OCI-LY3 (cell line): ENCODE measurements around the gene ABCA4.

Experiments used
- H2AFZ ChIP-seq: fragments of 200-600, 300-600 bp; shearing (Covaris generic); 2 replicates; pipeline ENCODE4 v1.6.0; 2014; ENCODE audit warnings: antibody characterized with exemption, low read depth, low read length
- H3K27ac ChIP-seq: fragments of 200-600, 300-600 bp; sonication (generic); 2 replicates; pipeline ENCODE4 v1.5.1; 2014; ENCODE audit warnings: mild to moderate bottlenecking, low read length, moderate library complexity, mixed read lengths
- H3K27me3 ChIP-seq: fragments of 200-600, 300-600 bp; sonication (generic); 2 replicates; pipeline ENCODE4 v1.6.1; 2014; ENCODE audit warnings: low read depth, low read length, mixed read lengths
- H3K36me3 ChIP-seq: fragments of 200-600, 300-600 bp; sonication (generic); replicated peaks from 2 replicates; pipeline ENCODE3; 2014; ENCODE audit warnings: low read depth, low read length, mixed read lengths
- H3K4me1 ChIP-seq: fragments of 300-600, 200-600 bp; sonication (generic); 2 replicates; pipeline ENCODE4 v1.6.1; 2014; ENCODE audit warnings: low read length, mixed read lengths
- H3K4me2 ChIP-seq: fragments of 200-600, 300-600 bp; sonication (generic); 2 replicates; pipeline ENCODE4 v1.6.1; 2014; ENCODE audit warnings: low read length, mixed read lengths
- H3K4me3 ChIP-seq: fragments of 300-600, 200-600 bp; sonication (generic); 2 replicates; pipeline ENCODE4 v1.5.1; 2014; ENCODE audit warnings: antibody characterized with exemption, mild to moderate bottlenecking, low read length, moderate library complexity
- H3K79me2 ChIP-seq: fragments of 300-600, 200-600 bp; shearing (Covaris generic); 2 replicates; pipeline ENCODE4 v1.6.1; 2014; ENCODE audit warnings: mild to moderate bottlenecking, low read length, mixed read lengths
- H3K9ac ChIP-seq: fragments of 300-600, 200-600 bp; shearing (Covaris generic); 2 replicates; pipeline ENCODE4 v1.6.0; 2014; ENCODE audit warnings: mild to moderate bottlenecking, low read length, moderate library complexity
- H3K9me3 ChIP-seq: fragments of 200-600, 300-600 bp; shearing (Covaris generic); 2 replicates; pipeline ENCODE4 v1.6.1; 2014; ENCODE audit warnings: low read length, mixed read lengths; ENCODE audit not compliant: insufficient read depth
- H4K20me1 ChIP-seq: fragments of 200-600, 300-600 bp; sonication (generic); 2 replicates; pipeline ENCODE4 v1.6.1; 2016; ENCODE audit warnings: low read length, mixed read lengths; ENCODE audit not compliant: insufficient read depth
- CTCF ChIP-seq: fragments of 200-600, 300-600 bp; sonication (generic); IDR thresholded peaks from 2 replicates; pipeline ENCODE4 v1.5.1; 2014; ENCODE audit warnings: antibody characterized with exemption, low read length, low read depth
- EZH2phosphoT487 ChIP-seq: fragments of 200-600 bp; shearing (Covaris generic); IDR thresholded peaks from 2 replicates; pipeline ENCODE4 v1.6.1; 2018; ENCODE audit warnings: antibody characterized with exemption, mixed run types, low read depth

Gene ABCA4

GRCh38 chr1:94079989-94080388 lies 41.0 kb downstream of the ABCA4 start:
- Histone ChIP-seq H3K4me2 (no peak overlapping the region), H3K27me3 (peaks cover 20% of the 10 kb centered on the region), H3K79me2 (no peaks in the 10 kb centered on the region), H3K9me3 (no peaks in the 10 kb centered on the region), H3K27ac (no peak overlapping the region), H4K20me1 (no peaks in the 10 kb centered on the region), H2AFZ (no peak overlapping the region), H3K4me3 (no peak overlapping the region), H3K36me3 (no peaks in the 10 kb centered on the region), H3K4me1 (no peaks in the 10 kb centered on the region), H3K9ac (no peak overlapping the region)
- TF ChIP-seq EZH2phosphoT487: no peak
- TF ChIP-seq CTCF: no peak

DNA sequence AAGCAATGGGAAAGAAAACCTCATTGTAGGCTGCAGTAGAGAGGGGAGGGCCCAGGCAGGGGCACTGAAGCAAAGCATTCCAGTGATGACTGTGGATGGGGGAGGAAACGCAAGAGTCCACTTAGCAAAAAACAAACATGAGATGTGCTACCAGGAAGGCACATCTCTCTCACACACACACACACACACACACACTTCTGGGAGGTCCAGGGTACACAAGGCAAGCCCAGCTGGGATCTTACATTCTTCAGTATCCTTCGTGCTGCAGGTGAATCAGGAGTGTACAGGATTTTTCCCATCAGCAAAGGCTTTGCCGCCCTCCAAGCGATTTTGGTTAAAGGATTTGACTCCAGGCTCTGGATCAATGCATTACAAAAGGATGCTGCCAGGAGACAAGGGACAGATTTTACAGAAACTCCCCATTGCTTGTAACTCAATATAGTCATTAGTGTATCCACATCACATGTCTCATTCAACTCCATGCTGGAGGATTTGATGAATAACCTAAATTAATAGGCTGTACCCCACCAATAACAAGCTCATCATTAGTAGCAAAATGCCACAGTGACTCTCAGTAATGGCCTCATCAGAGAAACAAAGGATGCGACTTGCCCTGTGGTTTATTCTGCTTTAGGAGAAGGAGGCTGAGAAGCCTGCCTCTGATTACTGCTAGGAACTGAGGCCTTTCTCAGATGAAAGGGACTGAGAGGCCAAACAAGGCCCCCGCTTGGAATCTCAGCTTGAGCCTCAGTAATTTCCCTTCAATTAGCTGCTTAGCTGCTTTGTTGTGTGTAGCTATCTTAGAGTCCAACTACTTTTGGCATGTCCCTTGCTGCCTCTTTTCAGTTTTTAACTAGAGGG lies 41.6 kb downstream of the ABCA4 start:
- H3K4me3 ChIP-seq: no peak overlapping the region
- H3K79me2 ChIP-seq: no peaks in the 10 kb centered on the region
- H3K27me3 ChIP-seq: peaks cover 13% of the 10 kb centered on the region
- no peaks in the 10 kb centered on the region for H3K36me3 ChIP-seq
- no peak overlapping the region for H3K9ac ChIP-seq
- H4K20me1 ChIP-seq: no peaks in the 10 kb centered on the region
- no peak for TF ChIP-seq CTCF
- no peak for TF ChIP-seq EZH2phosphoT487
- H3K27ac ChIP-seq: no peak overlapping the region
- no peak overlapping the region for H2AFZ ChIP-seq
- H3K4me2 ChIP-seq: no peak overlapping the region
- H3K9me3 ChIP-seq: no peaks in the 10 kb centered on the region
- no peaks in the 10 kb centered on the region for H3K4me1 ChIP-seq

- H3K4me2 ChIP-seq: no peak overlapping the region
- no peaks in the 10 kb centered on the region for H3K4me1 ChIP-seq
- H3K9me3 ChIP-seq: no peaks in the 10 kb centered on the region
- no peak for TF ChIP-seq EZH2phosphoT487
- TF ChIP-seq CTCF: no peak
- H3K27me3 ChIP-seq: peaks cover 6% of the 10 kb centered on the region; the same call in 1 of the 2 replicates
- no peak overlapping the region for H3K27ac ChIP-seq
- no peaks in the 10 kb centered on the region for H3K36me3 ChIP-seq
- H4K20me1 ChIP-seq: no peaks in the 10 kb centered on the region
- no peaks in the 10 kb centered on the region for H3K79me2 ChIP-seq
- H2AFZ ChIP-seq: no peak overlapping the region
- no peak overlapping the region for H3K4me3 ChIP-seq
- H3K9ac ChIP-seq: no peak overlapping the region
Measured at GRCh38 chr1:94072840-94073522, 48.0 kb downstream of the ABCA4 start.

DNA sequence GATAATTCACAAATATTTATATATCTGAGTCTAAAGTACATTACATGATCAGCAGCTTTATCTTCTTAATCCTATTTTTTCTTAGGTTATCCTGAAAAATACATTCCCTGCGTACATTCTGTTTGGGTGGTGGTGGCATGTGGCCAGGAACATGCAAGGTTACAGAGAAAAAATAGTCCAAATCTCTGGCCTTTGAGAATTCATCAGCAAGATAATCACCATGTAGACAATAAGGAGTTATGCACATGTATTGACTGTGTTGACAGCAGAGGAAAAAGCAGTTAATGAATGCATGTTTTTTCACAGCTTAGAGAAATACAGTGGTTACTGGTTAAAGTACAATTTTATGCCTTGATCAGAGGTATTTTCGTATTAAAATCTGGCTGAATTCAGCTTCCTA lies 49.0 kb downstream of the ABCA4 start:
- Histone ChIP-seq H3K27ac (no peak overlapping the region), H4K20me1 (no peaks in the 10 kb centered on the region), H2AFZ (no peak overlapping the region), H3K27me3 (peaks cover 8% of the 10 kb centered on the region; the same call in 1 of the 2 replicates), H3K4me1 (no peaks in the 10 kb centered on the region), H3K79me2 (no peaks in the 10 kb centered on the region), H3K4me2 (no peak overlapping the region), H3K36me3 (no peaks in the 10 kb centered on the region), H3K4me3 (no peak overlapping the region), H3K9me3 (no peaks in the 10 kb centered on the region), H3K9ac (no peak overlapping the region)
- TF ChIP-seq EZH2phosphoT487: no peak
- no peak for TF ChIP-seq CTCF
